Effector memory CD8-positive, alpha-beta T cell (primary cell): Measurements from ENCODE around the gene TGFBR2.
"Not testable (repeated sequence)": the region's sequence is repeated elsewhere in the genome, so short reads cannot be mapped to it uniquely, and the experiment has no call there.

Source experiments
- ATAC-seq: fragments of 150-1000 bp; cut with Tn5 transposase; replicated peaks from 2 replicates; pipeline ENCODE4 v1.10.0; 2021; ENCODE audit warnings: mild to moderate bottlenecking, moderate library complexity
- DNase-seq, 3 experiments: peaks; one replicate each; pipeline ENCODE4 v3.0.0; 2021
- H3K27ac Mint-ChIP-seq, 2 donors: one replicate each; pipeline ENCODE4 v1.8.0; 2022; ENCODE audit warnings: mild to moderate bottlenecking in 2 of 2, mixed read lengths in 2 of 2, moderate library complexity in 2 of 2
- H3K27me3 Mint-ChIP-seq, 2 donors: one replicate each; pipeline ENCODE4 v1.8.0; 2022; ENCODE audit warnings: mixed read lengths in 2 of 2
- H3K36me3 Mint-ChIP-seq: one replicate; pipeline ENCODE4 v1.8.0; 2022; ENCODE audit warnings: mild to moderate bottlenecking, moderate library complexity, mixed read lengths; ENCODE audit not compliant: insufficient read depth
- H3K4me1 Mint-ChIP-seq, 2 donors: one replicate each; pipeline ENCODE4 v1.8.0; 2022; ENCODE audit warnings: low read depth in 2 of 2, mixed read lengths in 2 of 2
- H3K4me3 Mint-ChIP-seq, 2 donors: one replicate each; pipeline ENCODE4 v1.8.0; 2022; ENCODE audit warnings: mild to moderate bottlenecking in 2 of 2, mixed read lengths in 2 of 2, moderate library complexity in 2 of 2
- H3K9me3 Mint-ChIP-seq, 2 donors: one replicate each; pipeline ENCODE4 v1.8.0; 2022; ENCODE audit warnings: mixed read lengths in 2 of 2

The TGFBR2 gene

GRCh38 chr3:30663533-30664241, 57.3 kb downstream of the TGFBR2 start:
- H3K27ac Mint-ChIP-seq, result peak overlapping the region; percentile 83 to 96
- no peaks in the 10 kb centered on the region for H3K9me3 Mint-ChIP-seq
- ATAC-seq (no peak), DNase-seq (no peak)
- H3K4me1 Mint-ChIP-seq, result peaks cover 56 to 85% of the 10 kb centered on the region in 2 donors
- peak overlapping the region; percentile 11 to 70 for H3K4me3 Mint-ChIP-seq
- H3K27me3 Mint-ChIP-seq, result no peaks in the 10 kb centered on the region
- H3K36me3 Mint-ChIP-seq, result peaks cover 32% of the 10 kb centered on the region

GRCh38 chr3:30664459-30664858, 58.1 kb downstream of the TGFBR2 start:
- Mint-ChIP-seq H3K27me3 (no peaks in the 10 kb centered on the region), H3K4me3 (peak overlapping the region; percentile 54 to 56), H3K9me3 (no peaks in the 10 kb centered on the region), H3K27ac (peak overlapping the region; percentile 83 to 96), H3K4me1 (peaks cover 51 to 84% of the 10 kb centered on the region in 2 donors), H3K36me3 (peaks cover 27% of the 10 kb centered on the region)
- DNase-seq, result no peak
- no peak for ATAC-seq

GRCh38 chr3:30664884-30665283, 58.5 kb downstream of the TGFBR2 start:
- DNase-seq, result peak in 1 of 3 experiments; percentile 28
- H3K27ac Mint-ChIP-seq, result peak overlapping the region; percentile 83 to 96
- ATAC-seq, result peak; percentile 72
- peak overlapping the region; percentile 54 to 56 for H3K4me3 Mint-ChIP-seq
- H3K9me3 Mint-ChIP-seq, result no peaks in the 10 kb centered on the region
- peaks cover 51 to 85% of the 10 kb centered on the region in 2 donors for H3K4me1 Mint-ChIP-seq
- peaks cover 24% of the 10 kb centered on the region for H3K36me3 Mint-ChIP-seq
- H3K27me3 Mint-ChIP-seq, result no peaks in the 10 kb centered on the region

GRCh38 chr3:30665539-30665938, 59.1 kb downstream of the TGFBR2 start:
- Mint-ChIP-seq H3K27me3 (no peaks in the 10 kb centered on the region), H3K4me3 (peak overlapping the region in 1 of 2 donors; percentile 56), H3K4me1 (peaks cover 53 to 91% of the 10 kb centered on the region in 2 donors)

GRCh38 chr3:30666572-30667279, 60.3 kb downstream of the TGFBR2 start:
- H3K27me3 Mint-ChIP-seq, result no peaks in the 10 kb centered on the region
- H3K27ac Mint-ChIP-seq, result peak overlapping the region; percentile 77 to 88
- H3K4me3 Mint-ChIP-seq, result peak overlapping the region in 1 of 2 donors; percentile 58
- DNase-seq, result no peak
- peaks cover 45 to 88% of the 10 kb centered on the region in 2 donors for H3K4me1 Mint-ChIP-seq
- no peak for ATAC-seq
- H3K36me3 Mint-ChIP-seq, result peaks cover 33% of the 10 kb centered on the region
- no peaks in the 10 kb centered on the region for H3K9me3 Mint-ChIP-seq

More at GRCh38 chr3:30665539-30665938, 59.1 kb downstream of the TGFBR2 start:
- peak overlapping the region; percentile 83 to 96 for H3K27ac Mint-ChIP-seq
- DNase-seq (no peak), ATAC-seq (no peak)
- H3K9me3 Mint-ChIP-seq, result no peaks in the 10 kb centered on the region
- H3K36me3 Mint-ChIP-seq, result peaks cover 28% of the 10 kb centered on the region

- H3K4me1 Mint-ChIP-seq, result peaks cover 47 to 88% of the 10 kb centered on the region in 2 donors
- H3K36me3 Mint-ChIP-seq, result peaks cover 37% of the 10 kb centered on the region
- DNase-seq (no peak), ATAC-seq (peak; percentile 44)
- H3K4me3 Mint-ChIP-seq, result no peak overlapping the region
- H3K27me3 Mint-ChIP-seq, result no peaks in the 10 kb centered on the region
- H3K9me3 Mint-ChIP-seq, result no peaks in the 10 kb centered on the region
- H3K27ac Mint-ChIP-seq, result peak overlapping the region; percentile 77 to 88
Observed at GRCh38 chr3:30667280-30667651, 60.9 kb downstream of the TGFBR2 start.

GRCh38 chr3:30668051-30668609, 61.7 kb downstream of the TGFBR2 start:
- peak overlapping the region in 1 of 2 donors; percentile 88 for H3K27ac Mint-ChIP-seq
- no peaks in the 10 kb centered on the region for H3K9me3 Mint-ChIP-seq
- no peak overlapping the region for H3K4me3 Mint-ChIP-seq
- DNase-seq (no peak), ATAC-seq (no peak)
- H3K27me3 Mint-ChIP-seq, result no peaks in the 10 kb centered on the region
- H3K4me1 Mint-ChIP-seq, result peaks cover 48 to 88% of the 10 kb centered on the region in 2 donors
- peaks cover 41% of the 10 kb centered on the region for H3K36me3 Mint-ChIP-seq

GRCh38 chr3:30669360-30669934, 63.0 kb downstream of the TGFBR2 start:
- H3K27me3 Mint-ChIP-seq, DNase-seq, H3K9me3 Mint-ChIP-seq, H3K4me3 Mint-ChIP-seq, ATAC-seq: not testable (repeated sequence)
- H3K27ac Mint-ChIP-seq, result peak overlapping the region; percentile 39 to 53
- peaks cover 44% of the 10 kb centered on the region for H3K36me3 Mint-ChIP-seq
- peaks cover 46 to 83% of the 10 kb centered on the region in 2 donors for H3K4me1 Mint-ChIP-seq

- no peaks in the 10 kb centered on the region for H3K27me3 Mint-ChIP-seq
- H3K9me3 Mint-ChIP-seq, result no peaks in the 10 kb centered on the region
- peak overlapping the region; percentile 39 to 53 for H3K27ac Mint-ChIP-seq
- DNase-seq, result no peak
- no peak overlapping the region for H3K4me3 Mint-ChIP-seq
- H3K4me1 Mint-ChIP-seq, result peaks cover 42 to 82% of the 10 kb centered on the region in 2 donors
- H3K36me3 Mint-ChIP-seq, result peaks cover 52% of the 10 kb centered on the region
- no peak for ATAC-seq
Observed at GRCh38 chr3:30670292-30670691, 63.9 kb downstream of the TGFBR2 start.

GRCh38 chr3:30671527-30672286, 65.3 kb downstream of the TGFBR2 start:
- H3K4me3 Mint-ChIP-seq, result no peak overlapping the region
- peak overlapping the region; percentile 4 to 50 for H3K27ac Mint-ChIP-seq
- H3K4me1 Mint-ChIP-seq, result peaks cover 43 to 81% of the 10 kb centered on the region in 2 donors
- no peak for DNase-seq
- no peak for ATAC-seq
- no peaks in the 10 kb centered on the region for H3K27me3 Mint-ChIP-seq
- H3K9me3 Mint-ChIP-seq, result no peaks in the 10 kb centered on the region
- peaks cover 67% of the 10 kb centered on the region for H3K36me3 Mint-ChIP-seq

- no peaks in the 10 kb centered on the region for H3K9me3 Mint-ChIP-seq
- no peak overlapping the region for H3K4me3 Mint-ChIP-seq
- ATAC-seq (no peak), DNase-seq (no peak)
- peak overlapping the region; percentile 5 to 50 for H3K27ac Mint-ChIP-seq
- H3K27me3 Mint-ChIP-seq, result no peaks in the 10 kb centered on the region
- H3K4me1 Mint-ChIP-seq, result peaks cover 45 to 82% of the 10 kb centered on the region in 2 donors
- H3K36me3 Mint-ChIP-seq, result peaks cover 73% of the 10 kb centered on the region
Observed at GRCh38 chr3:30672287-30672735, 65.9 kb downstream of the TGFBR2 start.

- Mint-ChIP-seq H3K4me3 (no peak overlapping the region), H3K27ac (peak overlapping the region; percentile 23 to 84), H3K9me3 (no peaks in the 10 kb centered on the region), H3K27me3 (no peaks in the 10 kb centered on the region), H3K4me1 (peaks cover 47 to 79% of the 10 kb centered on the region in 2 donors), H3K36me3 (peaks cover 77% of the 10 kb centered on the region)
- ATAC-seq (no peak), DNase-seq (no peak)
Observed at GRCh38 chr3:30672959-30673358, 66.6 kb downstream of the TGFBR2 start.
